GDM1 (cell line): Measurements from ENCODE around the gene INSL3.
"Not testable (repeated sequence)": the region's sequence is repeated elsewhere in the genome, so short reads cannot be mapped to it uniquely, and the experiment has no call there.

Source experiments
- DNase-seq: peaks from one replicate; lab custom pipeline; 2025; lab: John Stamatoyannopoulos, UW

Gene INSL3

DNA sequence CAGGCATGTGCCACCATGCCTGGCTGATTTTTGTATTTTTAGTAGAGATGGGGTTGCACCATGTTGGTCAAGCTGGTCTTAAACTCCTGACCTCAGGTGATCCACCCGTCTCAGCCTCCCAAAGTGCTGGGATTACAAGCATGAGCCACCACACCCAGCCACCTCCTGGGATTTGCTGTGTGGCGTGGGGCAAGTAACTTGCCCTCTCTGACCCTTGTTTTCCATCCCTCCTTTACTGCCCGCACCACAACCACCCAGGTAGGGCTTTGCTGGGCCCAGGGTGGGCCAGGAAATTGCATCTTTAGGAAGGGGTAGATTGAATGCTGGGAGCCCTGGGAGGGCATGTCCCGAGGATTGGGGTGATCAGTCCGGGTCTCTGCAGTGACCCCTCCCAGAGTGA, 37.6 kb downstream of the INSL3 start:
- not testable (repeated sequence) for DNase-seq

DNA sequence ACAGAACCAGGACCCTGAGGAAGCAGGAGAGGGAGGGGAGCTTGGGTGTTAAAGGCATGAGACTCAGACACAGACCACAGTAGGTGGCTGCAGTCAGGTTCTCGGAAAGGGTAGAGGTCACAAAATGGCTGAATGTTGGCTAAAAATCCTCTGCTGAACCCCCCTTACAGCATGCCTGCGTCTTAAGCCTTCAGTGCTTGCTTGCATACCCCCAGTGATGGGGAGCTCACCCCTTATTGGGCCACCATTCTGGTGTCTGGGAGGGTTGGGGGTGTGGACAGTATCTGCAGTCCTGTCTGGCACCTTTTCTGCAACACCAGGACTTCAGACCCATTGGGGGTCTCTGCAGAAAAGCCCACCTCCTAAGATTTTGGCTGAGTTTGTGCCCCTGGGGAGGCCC, 40.5 kb downstream of the INSL3 start:
- no peak for DNase-seq

DNA sequence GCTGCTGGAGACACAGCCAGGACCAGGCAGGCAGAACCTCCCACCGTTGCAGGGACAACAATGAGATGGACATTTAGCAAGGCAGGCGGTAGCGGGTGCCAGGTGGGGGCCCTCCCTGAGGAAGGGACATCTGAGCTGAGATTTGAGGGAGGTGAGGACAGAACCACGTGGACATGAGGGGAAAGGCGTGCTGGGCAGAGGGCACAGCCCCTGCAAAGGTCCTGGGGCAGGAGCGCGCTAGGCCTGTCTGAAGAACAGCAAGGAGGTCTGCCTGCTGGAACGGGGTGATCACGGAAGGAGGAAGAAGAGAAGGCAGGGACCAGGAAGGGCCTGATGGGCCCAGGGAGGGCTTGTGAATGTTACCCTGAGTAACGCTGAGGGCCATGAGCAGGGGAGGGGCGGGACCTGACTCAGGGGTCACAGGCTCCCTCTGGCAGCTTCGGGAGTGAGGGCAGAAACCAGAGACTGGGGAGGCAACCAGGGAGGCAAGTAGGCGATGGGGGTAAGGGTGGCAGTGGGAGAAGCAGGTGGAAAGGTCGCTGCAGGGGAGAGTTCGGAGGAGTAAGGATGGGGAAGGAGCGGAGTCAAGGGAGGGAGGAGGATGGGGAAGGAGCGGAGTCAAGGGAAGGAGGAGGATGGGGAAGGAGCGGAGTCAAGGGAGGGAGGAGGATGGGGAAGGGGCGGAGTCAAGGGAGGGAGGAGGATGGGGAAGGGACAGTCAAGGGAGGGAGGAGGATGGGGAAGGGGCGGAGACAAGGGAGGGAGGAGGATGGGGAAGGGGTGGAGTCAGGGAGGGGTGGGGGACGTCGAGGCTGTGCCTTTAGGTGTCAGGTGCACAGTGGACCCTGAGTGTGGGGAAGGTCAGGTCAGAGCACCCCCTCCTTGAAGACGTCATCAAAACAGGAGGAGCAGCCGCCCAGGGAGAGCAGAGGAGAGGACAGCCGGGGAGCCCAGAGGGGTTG, 42.1 kb downstream of the INSL3 start:
- peak; percentile 29 for DNase-seq

DNA sequence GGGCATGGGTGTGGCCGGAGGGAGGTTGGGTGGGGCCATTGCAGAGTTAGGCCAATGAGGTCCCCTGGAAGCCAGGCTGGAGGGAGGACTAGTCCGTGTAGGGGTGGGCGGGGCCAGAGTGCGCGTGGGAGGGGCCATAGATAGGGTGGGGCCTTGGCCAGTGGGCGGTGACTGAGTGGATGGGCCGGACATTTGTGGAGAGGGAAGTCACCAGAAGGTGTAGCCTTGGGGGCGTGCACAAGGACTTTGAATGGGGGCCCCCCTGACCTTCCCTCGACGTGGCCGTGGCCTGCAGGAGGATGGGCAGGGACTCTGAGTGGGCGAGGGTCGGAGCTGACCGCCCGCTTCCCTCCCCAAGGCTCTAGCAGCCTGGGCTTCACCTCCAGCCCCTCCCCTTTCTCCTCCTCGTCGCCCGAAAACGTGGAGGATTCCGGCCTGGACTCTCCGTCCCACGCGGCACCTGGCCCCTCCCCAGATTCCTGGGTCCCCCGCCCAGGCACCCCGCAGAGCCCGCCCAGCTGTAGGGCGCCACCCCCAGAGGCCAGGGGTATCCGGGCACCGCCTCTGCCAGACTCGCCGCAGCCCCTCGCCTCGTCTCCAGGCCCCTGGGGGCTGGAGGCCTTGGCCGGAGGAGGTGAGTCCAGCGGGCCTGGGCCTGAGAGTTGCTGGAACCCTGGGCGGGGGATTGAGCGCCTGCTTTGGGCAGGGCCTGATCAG, 42.9 kb downstream of the INSL3 start:
- DNase-seq, result peak; percentile 12

DNA sequence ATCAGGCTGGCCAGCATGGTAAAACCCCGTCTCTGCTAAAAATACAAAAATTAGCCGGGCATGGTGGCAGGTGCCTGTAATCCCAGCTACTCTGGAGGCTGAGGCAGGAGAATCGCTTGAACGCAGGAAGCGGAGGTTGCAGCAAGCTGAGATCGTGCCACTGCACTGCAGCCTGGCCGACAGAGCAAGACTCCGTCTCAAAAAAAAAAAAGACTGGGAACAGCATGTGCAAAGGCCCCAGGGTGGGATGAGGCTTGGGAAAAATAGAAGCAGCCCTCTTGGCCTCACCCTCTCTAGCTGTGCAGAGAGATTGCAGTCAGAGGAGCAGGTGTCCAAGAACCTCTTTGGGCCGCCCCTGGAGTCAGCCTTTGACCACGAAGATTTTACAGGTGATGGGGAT, 43.5 kb downstream of the INSL3 start:
- not testable (repeated sequence) for DNase-seq

DNA sequence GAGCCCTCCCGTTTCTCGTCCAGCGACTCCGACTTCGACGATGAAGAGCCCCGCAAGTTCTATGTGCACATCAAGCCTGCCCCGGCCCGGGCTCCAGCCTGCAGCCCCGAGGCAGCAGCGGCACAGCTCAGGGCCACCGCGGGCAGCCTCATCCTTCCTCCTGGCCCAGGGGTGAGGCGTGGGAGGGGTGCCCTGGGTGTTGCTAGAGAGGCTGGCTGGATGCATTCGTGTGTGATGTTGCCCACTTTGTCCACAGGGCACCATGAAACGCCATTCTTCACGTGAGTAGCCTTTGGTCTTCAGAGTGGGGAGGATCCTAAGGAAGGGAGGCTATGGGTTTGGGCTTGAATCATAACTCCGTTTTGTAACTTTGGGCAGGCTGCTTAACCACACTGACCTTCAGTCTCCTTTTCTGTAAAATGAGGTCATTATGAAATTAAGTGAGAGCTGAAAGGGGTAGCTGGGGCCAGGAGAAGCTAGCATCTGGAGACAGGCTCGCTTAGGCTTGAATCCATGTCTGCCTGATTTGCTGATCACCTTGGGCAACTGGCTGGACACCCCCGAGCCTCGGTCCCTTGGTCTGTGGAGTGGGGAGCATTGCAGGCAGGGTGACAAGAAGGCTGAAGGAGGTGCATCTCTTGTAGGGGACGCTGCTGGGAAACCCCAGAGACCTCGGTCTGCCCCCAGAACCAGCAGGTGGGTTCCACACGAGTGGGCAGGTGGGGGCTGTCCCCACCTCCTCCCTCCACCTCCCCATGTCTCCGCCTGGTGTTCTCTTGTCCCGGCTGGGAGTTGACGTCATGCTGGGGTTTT, 45.1 kb downstream of the INSL3 start:
- no peak for DNase-seq

DNA sequence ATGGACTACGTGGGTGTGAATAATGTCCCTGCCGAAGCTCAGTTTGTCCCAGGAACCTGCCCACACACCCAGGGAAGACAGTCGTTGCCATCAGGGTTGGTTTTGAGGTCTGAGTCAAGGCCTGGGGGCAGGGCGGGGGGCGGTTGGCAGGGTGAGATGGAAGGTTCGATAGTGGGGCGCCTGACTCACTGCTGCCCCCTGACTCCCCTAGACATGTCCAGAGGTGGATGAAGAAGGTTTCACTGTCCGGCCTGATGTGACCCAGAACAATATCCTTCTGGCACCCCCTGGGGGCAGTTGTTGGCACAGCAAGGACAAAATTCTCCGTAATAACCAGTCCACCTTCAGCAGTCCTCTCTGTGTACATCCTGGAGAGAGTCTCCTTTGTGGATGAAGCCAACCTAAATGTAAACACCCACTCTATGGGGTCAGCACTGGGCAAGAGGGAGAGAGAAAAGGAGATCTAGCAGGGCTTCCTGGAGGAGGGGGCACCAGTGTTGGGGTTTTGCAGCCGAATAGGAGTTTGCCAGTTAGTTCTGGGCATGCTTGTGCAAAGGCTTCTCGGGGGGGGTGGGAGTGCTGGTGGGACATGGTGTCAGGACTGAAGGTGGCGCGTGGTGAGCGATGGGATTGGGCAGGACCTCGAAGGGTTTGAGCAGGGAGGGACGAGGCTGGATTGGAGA, 45.9 kb downstream of the INSL3 start:
- DNase-seq, result peak; percentile 16

DNA sequence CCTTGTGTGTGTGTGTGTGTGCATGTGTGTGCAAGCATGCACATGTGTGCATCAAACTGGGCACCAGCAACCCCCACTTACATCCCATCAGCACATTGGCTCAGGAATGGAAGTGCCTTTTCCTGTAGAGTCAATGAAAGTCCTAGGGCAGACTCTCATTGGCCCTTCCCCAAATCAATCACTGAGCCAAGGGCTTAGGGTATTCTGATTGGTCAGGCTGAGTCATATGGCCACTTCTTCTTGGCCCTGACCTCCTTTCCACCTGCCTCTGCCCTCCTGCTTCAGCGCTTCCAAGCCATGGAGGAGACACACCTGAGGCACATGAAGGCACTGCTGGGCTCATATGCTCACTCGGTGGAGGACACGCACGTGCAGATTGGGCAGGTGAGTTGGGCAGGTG, 49.1 kb downstream of the INSL3 start:
- DNase-seq, result no peak

DNA sequence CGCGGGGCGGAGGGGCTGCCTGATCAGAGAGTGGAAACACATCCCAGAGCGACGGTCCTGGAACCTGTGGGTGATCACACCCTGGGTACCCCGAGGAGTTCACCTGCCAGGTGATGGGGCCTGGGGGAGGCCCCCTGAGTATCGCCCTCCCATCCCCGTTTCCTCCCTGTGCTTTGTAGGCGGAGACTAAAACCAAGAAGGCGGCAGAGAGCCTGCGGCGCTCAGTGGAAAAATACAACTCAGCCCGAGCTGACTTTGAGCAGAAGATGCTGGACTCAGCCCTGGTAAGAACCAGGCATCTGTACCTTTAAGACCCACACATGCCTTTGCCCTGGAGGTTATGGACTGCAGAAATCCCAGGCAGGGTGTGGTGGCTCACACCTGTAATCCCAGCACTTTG, 50.7 kb downstream of the INSL3 start:
- no peak for DNase-seq

DNA sequence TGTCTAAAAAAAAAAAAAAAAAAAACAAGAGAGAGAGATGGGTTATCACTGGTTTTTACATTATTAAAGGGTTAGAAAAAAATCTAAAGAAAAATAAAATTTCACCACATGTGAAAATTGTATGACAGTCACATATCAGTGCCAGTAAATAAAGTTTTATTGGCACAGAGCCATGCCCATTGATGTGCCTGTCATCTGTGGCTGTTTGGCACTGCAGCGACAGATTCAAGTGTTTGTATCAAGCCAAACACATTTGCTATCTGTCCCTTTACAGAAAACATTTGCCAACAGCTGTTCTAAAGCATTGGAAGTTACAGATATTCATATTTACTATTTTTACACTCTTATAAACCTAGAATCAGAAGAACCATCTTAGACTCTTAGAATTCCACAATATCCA, 53.8 kb downstream of the INSL3 start:
- no peak for DNase-seq

DNA sequence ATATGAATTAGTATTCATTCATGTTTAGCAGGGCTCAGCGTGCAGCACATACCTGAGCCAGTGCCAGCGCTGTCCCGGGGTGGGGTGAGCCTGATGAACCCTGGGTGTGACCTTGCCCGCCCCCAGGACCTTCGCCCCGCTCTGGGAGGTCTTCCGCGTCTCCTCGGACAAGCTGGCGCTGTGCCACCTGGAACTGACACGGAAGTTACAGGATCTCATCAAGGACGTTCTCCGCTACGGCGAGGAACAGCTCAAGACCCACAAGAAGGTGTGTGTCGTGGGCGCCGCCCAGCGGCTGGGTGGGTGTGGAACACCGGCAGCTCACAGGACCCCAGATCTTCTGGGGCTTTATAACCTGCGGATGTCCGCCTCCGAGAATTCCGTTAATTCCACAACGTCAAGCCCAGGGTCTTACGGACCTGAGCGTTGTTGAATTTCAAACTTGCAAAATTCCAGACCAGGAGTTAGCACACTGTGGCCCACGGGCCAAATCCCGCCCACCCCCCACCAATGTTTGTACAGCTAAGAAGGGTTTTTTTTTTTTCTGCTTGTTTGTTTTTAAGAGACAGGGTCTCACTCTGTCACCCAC, 54.7 kb downstream of the INSL3 start:
- peak; percentile 64 for DNase-seq
